AG20443 (cell line): ENCODE measurements around the gene AFF1.
"Not testable (repeated sequence)": the region's sequence is repeated elsewhere in the genome, so short reads cannot be mapped to it uniquely, and the experiment has no call there.

Experiments
- DNase-seq: peaks from one replicate; pipeline ENCODE4 v3.0.0; 2012; ENCODE audit warnings: low spot score, mixed read lengths

Gene AFF1

DNA sequence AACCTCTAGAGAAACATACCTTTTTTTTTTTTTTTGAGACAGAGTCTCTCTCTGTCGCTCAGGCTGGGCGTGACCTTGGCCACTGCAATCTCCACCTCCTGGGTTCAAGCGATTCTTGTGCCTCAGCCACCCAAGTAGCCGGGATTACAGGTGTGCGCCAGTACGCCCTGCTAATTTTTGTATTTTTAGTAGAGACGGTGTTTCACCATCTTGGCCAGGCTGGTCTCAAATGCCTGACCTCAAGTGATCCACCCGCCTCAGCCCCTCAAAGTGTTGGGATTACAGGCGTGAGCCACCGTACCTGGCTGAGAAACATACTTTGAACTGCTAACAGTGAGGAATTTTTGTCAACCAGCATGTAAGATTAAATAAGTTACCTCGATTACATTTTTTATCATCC, 150.9 kb downstream of the AFF1 start:
- DNase-seq = not testable (repeated sequence)

DNA sequence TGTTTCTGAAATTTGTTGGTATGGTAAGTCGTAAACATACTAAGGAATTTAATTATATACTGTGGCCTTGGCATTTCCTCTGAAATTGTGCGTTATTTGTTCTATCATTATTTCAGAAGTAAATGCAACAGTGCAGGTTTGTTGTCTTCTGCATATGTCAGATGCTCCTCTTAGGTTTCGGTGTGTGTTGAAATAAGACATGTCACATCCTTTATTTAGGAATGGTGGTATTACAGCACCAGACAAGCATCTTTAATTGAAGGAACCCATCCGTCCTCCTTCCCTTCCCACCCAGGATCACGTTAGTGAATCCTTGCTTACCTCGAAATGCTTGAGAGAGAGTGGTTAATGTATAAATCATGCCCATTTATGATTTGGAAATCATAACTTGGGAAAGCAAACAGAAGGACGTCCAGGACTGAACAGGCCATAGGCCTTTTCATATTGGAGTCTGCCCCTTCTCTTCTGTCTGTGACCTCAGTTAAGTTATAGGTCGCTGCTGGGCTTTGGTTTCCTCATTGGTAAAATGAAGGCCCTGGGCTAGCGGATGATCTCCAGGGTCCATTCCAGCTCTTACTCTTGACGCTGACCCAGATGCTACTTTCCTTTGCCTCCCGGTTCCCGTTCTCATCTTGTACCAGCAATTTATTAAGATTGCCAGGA, 151.5 kb downstream of the AFF1 start:
- DNase-seq = no peak

DNA sequence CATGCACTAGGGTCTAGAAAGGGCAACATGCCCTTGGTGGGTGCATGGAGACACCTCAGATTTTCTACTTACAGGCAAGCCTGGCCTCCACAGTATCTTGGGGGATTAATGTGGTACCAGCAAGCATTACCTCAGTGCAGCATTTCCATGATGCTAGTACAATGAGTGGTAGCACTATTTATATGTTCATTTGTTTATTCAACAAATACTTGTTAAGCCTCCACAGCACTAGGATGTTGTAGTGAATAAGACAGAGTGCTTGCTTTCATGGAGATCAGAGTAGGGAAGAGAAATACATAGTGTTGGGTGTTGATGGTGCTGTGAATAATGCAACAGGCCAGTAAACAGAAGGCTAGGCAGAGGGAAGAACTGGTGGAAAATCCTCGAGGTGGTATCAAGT, 152.2 kb downstream of the AFF1 start:
- no peak for DNase-seq

DNA sequence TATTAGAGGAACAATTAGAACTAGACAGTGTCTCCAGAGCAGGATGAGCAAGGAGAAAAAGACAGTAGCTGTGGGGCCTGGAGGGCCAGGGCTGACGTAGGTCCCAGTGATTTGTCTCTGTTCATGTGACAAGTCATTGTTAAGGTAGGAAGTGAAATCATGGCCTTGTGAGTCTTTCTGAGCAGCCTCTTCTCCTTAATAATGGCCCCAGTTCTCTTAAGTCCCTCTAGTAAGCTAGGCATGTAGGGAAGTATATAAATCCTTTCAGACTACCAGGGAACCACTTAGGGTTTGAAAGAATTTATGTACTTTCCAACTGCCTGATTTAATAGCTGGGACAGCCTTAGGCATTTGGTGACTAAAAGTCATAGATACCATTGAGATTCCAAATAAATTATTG, 152.6 kb downstream of the AFF1 start:
- no peak for DNase-seq

DNA sequence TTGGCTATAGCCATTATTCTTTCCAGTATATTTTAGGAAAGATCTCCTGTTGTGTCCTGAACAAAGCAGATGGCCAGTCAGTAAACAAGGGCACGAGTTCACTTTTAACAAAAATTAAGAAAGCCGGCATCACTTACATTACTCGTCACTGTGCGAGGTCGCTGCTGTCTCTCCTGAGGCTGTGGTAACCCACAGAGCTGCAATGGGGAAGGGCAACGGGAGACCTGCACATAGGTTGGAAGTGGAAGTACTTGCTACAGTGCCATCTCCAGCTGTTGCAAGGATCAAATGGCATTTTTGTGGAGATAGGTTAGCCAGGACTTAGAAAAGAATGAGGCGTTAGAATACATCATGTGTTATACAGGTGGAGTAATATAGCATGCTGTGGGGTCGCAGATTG, 153.4 kb downstream of the AFF1 start:
- DNase-seq = no peak

DNA sequence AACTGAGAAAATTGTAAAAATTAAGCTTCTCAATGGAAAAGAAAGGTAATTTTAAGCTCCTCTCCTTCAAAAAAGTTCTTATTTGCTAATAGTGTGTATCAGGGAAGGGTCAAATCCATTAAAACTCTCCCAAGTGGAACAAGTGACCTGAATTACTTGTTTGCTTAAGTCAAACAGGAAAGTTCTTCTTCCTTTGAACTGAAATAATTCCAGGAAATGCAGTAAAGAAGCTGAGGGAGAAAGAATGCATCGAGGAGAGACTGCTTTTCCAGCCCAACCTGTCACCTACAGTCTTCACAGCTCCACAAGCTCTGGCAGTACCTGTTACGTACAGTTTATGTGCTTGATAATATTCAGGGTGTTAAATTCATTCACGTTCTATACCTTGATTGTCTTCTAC, 154.6 kb downstream of the AFF1 start:
- DNase-seq = no peak

DNA sequence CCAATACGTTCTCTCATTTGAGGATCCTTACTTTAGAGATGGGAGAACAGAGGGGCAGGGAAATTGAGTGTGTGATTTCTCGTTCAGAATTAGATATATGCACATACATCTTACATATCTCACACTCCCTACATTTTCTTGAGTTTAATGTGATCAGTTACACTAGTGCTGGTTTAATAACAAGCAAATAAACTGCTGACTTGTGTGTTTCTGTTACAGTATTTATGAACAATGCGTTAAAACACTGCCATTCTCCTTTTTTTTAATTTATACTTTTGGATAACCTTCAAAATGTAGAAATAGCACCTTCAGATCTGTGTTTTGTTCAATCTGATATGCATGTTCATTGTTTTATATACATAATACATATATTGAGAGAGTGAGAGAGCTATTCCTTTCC, 155.5 kb downstream of the AFF1 start:
- DNase-seq = no peak

DNA sequence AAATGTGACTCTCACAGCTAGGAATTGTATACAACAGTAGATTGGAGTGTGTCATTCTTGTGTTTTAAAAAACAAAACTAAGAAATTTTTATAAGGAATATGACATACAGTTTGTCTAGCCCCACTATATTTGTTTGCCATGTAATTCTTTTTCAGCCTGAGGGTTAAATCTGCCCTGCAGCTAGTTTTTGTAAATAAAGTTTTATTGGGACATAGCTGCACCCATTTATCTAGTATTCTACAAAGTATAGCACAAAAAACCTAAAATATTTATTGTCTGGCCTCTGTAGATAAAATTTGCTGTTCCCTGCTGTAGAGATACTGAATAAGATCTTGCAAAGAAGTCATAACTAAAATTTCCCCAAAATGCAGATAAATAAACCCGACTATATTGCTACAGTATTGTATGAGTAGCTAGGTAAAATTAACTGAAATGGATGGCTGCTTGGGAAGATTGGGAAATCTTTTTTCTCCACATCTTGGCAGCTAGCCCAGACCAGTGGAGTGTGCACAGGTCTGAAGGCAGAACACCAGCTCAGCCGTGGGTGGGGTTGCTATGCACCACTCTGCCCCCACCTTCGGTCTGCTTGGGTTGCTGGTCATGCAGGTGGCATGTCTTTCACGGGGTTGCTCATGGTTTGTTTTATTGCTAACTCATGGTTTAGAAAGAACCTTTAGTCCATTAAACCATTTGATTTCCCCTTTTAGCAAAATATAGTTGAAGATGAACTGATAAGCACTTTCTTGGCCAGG, 157.8 kb downstream of the AFF1 start:
- peak; percentile 76 for DNase-seq

DNA sequence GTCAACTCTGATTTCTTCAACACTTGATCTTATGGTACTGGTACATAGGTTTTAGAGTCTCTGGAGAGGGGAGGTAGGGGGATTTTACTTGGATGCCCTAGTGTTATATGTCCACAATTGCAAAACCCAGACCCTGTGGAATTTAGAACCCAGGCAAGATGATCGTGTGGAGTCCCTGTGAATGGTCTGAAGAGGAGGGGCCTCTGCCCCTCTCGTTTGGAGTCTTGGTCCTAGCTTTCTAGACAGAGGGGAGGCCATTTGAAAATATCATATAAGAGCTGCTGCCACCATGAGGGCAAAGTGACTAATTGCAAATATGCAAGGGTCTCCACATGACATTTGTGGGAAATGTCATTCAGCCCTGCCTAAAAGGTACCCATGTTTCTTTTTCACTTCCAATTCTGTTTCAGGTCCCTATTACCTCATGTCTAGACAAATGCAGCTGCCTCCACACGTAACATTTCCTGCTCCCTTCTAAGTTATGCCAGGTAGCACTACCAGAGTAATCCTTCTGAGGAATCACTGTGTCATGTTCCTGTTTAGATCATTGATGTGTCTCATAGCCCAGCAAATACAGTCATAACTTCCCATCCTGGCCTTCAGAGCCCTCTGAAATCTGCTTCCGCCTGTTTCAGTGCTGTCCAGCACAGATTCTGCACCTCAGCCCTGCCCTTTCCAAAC, 158.8 kb downstream of the AFF1 start:
- peak; percentile 57 for DNase-seq

DNA sequence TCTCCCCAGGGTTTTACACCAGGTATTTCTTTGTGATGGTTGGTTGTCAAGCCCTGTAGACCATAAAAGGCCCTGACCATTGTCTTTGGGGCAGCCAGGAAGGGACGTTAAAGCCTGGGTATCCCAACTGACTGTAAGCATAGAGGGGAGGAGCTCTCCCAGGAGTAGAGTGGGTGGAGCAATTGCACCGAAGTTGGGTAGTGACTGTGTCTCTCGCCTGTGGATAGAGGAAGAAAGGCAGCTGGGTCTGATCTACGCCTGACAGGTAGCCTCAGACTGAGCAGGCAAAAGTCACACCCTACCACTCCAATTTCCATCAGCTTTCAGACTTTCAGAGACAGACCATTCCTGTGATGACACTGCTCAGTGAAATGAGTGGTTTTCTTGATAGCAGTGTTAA, 162.3 kb downstream of the AFF1 start:
- DNase-seq = no peak

DNA sequence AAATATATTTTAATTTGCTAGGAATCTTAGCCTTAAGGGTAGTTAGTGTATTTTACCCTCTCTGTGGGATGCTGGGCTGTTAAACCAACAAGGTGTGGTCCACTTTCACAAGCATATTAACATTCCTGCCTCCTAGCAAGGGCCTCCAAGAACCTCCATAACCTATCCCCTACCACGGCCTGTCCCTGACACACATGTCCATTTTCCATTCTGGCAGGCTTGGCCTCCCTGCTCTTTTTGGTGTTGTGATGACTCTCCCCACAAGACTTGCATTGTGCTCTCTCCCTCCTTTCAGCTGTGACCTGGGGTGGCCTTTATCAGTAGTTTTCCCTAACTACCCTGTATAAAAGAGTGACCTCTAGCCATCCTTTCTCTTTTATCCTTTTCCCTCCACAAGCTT, 165.4 kb downstream of the AFF1 start:
- DNase-seq = no peak

DNA sequence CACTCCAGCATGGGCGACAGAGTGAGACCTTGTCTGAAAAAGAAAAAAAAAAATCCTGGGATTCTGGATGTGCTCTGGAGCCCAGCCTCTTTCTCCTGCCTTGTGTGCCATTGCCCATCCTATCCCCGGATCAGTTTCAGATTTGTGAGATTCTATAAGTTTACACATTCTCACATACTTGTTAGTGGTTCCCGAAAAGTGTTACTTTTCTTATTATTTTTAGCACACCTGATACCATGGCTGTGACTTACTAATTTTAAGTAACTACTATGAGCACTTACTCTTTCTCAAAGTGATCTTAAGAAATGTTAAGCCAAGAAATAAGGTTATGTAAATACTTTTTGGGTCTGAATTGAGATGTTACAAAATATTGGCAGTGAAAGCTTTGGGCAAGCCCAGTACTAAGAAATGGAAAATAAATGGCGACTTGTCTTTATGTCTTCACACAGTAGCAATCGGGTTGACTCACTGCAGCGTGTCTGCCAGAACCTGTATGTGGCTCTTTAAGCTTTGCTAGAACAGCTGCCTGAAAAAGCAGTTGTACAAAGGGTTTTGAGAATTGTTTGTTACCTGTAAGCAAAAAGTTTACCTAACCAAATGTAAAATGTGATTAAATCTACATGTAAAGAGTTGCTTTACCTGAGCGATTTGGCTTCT, 166.9 kb downstream of the AFF1 start:
- DNase-seq = no peak

DNA sequence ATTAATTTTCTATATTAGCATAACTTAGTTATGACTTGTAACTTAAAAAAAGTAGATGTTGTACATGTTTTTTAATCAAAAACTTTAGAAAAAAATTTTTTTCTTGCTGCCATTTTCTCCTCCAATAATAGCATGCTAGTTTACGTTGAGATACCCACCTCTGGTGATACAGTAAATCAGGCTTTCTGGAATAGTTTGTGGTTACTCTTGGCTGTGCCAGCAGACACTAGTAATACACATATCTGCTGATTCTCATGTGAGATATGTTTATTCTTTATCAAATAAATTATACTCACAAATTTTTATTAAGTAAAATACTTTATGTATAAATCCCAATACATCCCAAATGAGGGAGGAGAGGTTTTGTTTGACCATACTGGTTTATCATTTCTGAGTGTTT, 168.3 kb downstream of the AFF1 start:
- no peak for DNase-seq

DNA sequence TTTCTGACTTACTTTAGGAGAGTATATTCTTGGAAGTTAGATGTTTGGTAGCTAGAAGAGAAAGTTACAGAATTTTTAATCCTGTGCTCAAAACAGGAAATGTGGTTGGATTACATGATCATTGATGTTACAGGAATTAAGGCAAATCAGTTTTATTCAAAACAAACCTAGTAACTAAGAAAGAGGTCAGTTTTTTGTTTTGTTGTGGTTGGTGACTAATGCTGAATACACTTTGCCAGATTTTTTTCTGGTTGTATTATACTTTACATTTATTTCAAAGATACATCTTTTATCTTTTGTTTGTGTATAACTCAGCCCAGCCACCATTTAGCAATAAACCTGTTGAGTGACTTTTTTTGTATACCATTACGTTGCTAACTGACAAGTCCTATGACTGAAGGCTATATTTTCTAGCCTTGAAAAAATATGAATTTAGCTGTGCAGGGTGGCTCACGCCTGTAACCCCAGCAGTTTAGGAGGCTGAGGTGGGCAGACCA, 168.9 kb downstream of the AFF1 start:
- DNase-seq = peak; percentile 46

DNA sequence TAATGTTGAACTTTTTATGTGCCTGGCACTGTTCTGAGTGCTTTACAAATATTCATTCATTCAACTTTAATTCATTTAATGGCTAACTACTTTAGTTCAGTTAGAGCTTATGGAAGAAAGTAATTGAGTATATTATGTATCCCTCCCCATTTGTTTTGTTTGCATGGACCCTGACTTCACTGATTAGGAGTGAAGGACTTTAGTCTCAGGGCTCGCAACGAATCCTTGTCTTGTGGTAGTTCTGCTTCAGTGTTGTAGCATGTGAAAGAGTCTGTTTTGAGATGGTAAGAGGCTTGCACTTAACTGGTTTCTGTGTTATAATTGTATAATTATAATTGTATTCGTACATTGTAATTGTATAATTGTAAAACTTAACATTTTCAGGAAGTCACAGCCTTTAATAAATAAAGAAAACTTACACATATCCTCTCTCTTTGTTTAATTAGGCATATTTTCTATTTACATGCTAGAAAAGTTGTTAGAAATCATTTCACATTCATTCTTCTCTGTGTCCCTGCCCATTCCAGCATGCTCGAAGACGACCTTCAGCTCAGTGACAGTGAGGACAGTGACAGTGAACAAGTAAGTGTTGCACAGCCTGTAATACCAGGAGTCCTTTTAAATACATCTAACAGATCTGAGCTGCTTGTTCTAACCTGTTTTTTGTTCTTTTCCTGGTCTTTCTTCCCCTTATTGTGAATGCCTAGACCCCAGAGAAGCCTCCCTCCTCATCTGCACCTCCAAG, 170.5 kb downstream of the AFF1 start:
- DNase-seq = no peak

DNA sequence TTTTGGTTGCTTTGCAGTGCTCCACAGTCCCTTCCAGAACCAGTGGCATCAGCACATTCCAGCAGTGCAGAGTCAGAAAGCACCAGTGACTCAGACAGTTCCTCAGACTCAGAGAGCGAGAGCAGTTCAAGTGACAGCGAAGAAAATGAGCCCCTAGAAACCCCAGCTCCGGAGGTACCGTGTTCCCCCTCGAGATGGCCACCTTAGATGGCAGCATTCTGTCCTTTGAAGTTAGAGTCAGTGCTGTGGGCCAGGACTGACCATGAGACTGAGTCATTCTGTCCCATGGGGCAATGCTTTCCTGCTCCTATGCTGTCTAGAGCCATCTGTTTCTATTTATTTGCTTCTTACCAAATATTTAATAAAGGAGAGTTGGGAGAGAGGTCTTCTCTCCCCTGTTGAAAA, 173.3 kb downstream of the AFF1 start:
- DNase-seq = peak; percentile 81

DNA sequence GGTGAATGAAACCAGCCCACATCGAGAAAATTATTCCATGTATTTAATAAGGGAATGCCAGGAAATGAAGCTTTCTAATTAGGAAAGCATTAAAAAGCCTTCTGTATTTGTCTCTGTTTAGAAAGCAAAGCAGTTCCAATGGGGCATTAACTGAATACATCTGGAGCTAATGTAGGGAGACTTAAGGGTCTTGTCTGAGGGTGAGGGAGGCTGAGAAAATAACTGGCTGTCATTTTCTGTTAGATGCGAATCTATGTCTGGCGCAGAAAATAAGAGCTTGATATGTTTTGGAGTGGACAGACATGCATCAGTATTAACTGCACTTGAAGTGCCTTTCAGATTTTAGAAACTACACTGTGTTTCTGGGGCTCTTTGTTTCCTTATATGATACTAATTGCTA, 174.3 kb downstream of the AFF1 start:
- no peak for DNase-seq

DNA sequence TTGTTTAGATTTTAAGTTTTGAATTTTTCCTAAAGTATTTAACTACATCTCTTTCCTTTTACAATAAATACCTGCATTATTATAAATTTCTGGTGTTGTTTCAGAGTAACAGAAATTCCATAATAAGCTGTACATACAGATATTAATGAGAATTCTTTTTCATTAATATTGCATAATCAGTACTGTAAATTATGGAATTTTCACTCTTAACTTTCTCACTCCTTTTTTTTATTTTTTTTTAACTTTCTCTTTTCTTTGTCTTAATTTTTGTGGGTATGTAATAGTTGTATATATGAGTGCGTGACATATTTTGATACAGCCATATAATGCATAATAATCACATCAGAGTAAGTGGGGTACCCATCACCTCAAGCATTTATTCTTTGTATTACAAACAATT, 175.1 kb downstream of the AFF1 start:
- no peak for DNase-seq

DNA sequence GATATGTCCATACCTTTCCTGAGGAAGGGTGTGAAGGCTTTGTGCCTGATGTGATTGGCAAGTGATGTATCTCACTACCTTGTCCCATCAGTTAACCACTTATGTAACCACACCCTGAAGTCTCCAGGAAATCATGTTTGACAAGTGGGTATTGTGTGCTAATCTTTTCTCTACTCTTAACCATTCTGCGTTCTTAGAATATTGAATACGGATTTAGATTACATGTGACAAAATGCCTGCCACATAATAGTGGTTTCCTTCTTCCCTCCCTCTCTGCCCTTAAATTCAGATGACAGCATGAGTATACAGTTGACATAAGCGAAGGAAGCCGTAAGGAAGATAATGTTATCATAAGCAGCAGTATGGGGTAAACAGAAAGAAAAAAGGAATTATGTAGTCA, 177.3 kb downstream of the AFF1 start:
- no peak for DNase-seq

DNA sequence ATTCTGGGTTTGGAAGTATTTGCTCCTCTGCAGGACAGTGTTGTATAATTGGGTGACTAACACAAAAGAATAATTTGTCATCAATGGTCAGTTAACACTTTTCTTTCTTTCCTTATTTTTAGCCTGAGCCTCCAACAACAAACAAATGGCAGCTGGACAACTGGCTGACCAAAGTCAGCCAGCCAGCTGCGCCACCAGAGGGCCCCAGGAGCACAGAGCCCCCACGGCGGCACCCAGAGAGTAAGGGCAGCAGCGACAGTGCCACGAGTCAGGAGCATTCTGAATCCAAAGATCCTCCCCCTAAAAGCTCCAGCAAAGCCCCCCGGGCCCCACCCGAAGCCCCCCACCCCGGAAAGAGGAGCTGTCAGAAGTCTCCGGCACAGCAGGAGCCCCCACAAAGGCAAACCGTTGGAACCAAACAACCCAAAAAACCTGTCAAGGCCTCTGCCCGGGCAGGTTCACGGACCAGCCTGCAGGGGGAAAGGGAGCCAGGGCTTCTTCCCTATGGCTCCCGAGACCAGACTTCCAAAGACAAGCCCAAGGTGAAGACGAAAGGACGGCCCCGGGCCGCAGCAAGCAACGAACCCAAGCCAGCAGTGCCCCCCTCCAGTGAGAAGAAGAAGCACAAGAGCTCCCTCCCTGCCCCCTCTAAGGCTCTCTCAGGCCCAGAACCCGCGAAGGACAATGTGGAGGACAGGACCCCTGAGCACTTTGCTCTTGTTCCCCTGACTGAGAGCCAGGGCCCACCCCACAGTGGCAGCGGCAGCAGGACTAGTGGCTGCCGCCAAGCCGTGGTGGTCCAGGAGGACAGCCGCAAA, 179.6 kb downstream of the AFF1 start:
- no peak for DNase-seq

DNA sequence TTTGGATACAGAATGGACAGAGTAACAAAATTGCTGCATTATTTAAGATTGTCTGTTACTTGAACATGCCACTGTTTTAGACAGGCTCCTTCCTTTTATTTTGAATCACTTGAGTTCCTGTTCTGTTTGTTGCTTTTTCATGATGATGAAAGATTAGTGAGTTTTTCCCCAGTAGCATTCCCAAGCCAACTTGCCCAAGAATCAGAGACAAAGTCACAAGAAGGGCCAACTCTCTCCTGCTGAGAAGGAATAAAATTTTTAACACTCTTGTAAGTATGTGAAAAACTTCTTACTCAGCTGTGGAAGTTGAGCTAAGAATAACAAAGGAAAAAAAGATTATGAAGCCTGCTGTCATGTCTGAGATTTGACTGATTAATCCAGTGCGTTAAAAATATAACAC, 181.4 kb downstream of the AFF1 start:
- no peak for DNase-seq
